GOT3 (cell line): ENCODE data around the gene NF1.
"Not testable (repeated sequence)": the region's sequence is repeated elsewhere in the genome, so short reads cannot be mapped to it uniquely, and the experiment has no call there.

Source experiments
- DNase-seq: peaks from one replicate; lab custom pipeline; 2025; ENCODE audit warnings: mixed read lengths; lab: John Stamatoyannopoulos, UW

NF1 gene

DNA sequence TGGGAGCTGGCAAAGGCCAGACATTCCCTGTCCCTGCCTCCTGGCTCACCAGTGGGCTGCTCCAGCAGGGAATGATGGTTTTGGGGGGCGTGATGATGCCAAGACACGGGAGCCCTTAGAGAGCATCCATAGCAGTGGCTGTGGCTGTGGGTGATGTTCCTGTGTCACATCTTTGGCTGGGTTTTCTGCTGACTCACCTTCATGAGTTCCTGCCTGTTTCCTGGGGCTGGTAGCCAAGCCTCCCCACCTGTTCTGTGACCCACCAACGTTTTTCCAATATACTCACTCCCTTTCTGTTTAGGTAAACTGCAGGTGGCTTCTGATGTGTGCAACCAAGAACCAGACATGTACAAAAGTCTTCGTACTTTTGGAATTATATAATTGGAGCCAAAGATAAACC, 16.5 kb upstream of the NF1 start:
- DNase-seq = no peak

- DNase-seq = no peak
These were observed 15.0 kb upstream of the NF1 start for GRCh38 chr17:31079731-31080130.

DNA sequence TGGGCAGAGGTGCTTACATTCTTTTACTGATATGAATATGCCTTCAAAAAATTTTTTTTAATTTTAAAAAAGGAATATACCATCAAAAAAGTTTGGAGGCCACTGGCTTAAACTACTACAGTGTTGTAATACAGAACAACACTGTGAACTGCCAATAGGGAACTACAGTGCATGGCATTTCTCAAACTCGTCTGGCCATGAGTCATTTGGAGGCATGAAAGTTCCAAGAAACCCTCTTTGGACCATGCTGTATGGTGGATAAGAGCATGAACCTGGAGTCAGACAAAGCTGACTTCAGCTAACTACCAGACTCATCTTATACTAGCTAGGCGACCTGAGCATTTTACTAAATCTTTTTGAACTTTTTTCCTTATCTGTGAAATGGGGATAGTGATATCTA, 9.2 kb upstream of the NF1 start:
- no peak for DNase-seq

DNA sequence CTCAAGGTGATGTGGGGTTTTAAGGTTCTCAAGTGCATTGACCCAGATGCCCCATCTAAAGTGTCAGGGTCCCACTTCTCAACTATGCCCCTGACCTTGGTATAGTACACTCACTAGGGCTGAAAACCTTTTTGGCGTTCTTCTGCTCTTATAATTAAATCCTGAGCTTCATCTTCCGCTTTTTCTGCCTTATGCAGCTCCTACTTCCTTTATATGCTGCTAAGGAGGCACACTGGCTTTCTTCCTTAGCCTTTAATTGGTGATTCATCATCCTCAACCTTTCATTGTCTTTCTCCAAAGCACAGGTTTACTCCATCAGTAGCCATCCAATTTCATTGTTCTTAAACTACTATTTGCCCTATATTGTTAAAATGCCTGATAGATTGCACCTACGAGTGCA, 5.3 kb upstream of the NF1 start:
- DNase-seq = no peak

DNA sequence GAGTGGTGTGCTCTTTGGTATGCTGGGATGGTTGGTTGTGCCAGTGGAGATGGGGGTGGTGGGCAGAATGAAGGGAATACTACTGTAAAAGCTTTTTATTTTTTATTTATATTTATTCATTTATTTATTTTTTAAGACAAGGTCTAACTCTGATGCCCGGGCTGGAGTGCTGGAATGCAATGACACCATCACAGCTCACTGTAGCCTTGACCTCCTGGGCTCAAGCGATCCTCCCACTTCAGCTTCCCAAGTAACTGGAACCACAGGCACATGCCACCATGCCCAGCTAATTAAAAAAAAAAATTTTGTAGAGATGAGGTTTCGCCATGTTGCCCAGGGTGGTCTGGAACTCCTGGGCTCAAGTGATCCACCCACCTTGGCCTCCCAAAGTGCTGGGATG, 4.1 kb upstream of the NF1 start:
- DNase-seq = not testable (repeated sequence)

DNA sequence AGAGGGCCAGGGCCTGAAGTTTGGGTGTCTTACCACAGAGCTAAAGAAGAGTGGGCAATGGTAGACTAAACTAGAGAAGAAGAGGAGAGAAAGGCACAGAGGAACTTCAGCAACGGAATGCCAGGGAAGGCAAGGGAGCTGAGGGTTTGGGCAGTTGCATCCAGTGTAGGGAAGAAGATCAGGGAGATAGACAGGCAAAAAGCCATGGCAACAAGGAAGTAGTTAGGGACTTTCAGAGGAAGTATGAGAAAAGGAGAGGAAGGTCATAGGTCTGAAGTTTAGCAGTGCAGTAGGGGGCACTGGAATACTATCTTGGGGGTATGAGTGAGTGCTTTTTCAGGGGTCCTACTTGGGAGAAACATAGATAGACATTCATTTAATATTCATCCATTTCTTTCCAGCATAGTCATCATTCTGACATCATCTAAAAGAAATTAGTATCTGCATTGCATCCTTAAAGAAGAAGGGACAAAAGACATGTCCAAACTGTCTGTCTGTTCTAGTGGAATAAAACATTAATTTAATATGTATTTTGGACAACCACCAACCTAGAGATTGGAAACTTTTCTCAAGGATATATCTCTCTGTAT, 2.2 kb upstream of the NF1 start:
- DNase-seq = no peak

DNA sequence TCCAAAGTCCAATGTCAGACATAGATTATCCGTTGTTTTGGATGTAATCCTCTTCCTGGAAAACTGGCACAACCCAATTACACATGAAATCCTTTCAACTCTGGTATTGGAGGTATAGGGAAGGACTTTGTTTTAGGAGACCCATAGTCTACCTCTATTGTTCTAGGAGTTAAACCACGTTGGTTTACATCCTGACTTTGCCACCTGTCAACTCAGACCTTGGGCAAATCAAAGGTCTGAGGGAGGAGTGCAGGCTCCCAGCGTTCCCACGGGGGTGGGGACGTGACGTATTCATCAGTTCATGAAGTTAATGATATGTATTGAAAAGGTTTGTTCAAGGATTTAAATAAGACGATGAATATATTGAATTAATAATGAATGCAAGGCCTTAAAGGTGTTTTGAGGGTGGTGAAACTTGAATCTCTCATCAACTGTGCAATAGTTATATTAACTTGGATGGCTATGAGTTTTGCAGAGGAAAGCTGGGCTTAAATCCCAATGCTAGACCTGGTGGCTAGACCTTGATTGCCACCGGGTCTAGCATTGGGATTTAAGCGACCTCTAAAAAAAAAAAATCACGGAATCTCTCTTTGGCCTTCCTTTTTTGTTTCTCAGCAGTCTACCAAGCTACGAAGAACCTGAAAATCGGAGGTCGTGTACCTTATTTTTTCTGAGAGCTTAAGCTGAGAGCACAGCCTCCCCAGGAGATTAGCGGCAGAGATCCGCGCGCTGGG, 744 bp upstream of the NF1 start:
- no peak for DNase-seq

- DNase-seq = no peak
These were observed 694 bp downstream of the NF1 start for GRCh38 chr17:31095236-31096105.

DNA sequence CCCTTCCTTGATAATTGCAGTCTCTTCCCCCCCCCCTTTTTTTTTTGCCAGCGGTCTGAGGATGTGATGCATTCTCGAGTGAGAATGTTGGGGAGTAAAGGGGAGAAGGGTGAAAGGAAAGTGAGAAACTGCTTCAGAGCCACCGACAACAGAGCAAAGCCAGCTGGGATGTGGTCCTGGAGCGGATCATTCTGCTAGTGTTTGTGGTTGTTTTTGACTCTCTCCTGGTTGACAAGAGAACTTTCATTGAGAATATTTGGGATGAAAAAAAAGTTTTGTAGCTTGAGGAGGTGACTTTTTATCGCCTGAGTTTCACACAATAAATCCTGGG, 1.3 kb downstream of the NF1 start:
- no peak for DNase-seq

DNA sequence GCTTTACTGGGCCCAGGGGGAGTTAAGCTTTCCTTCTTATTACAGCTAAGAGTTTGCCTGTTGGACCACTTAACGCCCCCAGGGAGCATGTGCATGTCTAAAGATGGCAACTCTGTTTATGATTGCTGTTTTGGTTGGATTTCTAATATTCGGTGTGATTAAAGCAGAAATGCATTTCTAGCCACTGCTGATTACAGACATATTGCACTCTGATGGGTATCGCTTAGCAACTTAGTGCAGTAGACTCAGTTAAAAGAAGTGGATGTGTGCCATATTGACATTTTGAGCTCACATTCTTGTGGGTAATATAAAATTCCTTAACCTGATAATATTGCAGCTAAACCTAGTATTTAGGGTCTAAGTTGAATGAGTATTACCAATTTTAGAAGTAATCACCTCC, 4.2 kb downstream of the NF1 start:
- DNase-seq = no peak

- DNase-seq = no peak
These were observed 6.2 kb downstream of the NF1 start for GRCh38 chr17:31100840-31101459.

GRCh38 chr17:31101943-31102342, 7.2 kb downstream of the NF1 start:
- no peak for DNase-seq

DNA sequence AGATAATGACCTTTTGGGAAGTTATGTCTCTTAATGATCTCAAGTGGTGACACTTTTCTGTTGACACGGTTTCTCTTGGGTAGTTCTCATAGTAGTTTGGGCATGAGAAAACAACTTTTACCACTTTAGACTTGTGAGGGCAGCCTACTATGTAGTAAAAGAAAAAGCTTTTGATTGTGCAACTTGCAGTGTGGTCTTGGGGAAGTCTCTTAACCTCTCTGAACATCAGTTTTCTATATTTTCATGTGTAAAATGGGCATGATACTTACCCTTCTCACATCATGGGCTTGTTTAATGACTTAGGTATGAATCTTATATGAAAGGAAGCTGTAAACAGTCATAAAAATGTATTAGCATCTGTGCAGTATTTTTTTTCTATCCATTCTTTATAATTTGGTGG, 11.2 kb downstream of the NF1 start:
- DNase-seq = no peak

- no peak for DNase-seq
These were observed 16.4 kb downstream of the NF1 start for GRCh38 chr17:31111183-31111582.

- no peak for DNase-seq
These were observed 17.4 kb downstream of the NF1 start for GRCh38 chr17:31112001-31112661.

- not testable (repeated sequence) for DNase-seq
These were observed 18.6 kb downstream of the NF1 start for GRCh38 chr17:31113368-31113767.

DNA sequence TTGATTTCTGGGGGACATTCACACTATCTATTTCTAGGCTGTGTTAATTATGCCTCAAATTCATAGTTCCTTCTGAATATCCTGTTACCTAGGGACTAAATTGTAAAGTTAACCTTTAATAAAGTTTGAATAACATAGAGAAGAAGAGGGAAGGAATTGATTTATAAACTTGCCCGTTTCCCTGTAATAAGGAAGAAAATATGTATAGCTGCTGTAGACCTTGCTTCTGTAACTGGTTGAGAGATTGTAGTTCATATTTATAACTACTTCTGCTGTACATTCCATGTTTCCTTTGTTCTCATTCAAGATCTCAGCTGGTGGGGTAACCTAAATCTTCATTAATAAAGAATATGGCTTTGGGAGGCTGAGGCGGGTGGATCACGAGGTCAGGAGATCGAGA, 19.2 kb downstream of the NF1 start:
- DNase-seq = no peak

DNA sequence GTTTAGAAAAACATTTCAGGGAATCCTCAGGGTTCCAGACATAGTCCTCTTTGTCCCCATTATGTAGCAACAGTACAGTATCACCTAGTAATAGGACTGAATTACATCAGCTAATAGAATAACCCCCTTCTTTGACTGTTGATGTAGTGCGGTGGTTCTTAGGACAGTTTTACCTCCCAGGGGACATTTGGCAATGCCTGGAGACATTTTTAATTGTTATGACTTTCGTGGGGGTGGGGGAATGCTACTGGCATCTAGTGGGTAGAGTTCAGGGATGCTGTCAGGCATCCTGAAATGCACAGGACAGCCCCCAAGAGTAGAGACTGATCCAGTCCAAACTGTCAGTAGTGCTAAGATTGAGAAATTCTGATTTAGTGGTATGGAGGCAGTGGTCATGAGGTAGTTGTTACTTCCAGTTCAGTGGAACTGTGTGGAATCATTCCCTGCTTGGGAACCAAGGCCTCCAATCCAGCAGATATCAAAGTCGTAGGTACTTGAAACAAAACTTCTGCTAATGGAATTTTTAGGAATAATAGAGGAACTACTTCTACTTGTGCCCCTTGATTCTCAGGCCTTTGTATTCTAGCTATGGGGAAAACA, 20.3 kb downstream of the NF1 start:
- DNase-seq = no peak

- DNase-seq = no peak
These were observed 21.4 kb downstream of the NF1 start for GRCh38 chr17:31116167-31116566.

- no peak for DNase-seq
These were observed 28.0 kb downstream of the NF1 start for GRCh38 chr17:31122746-31123145.

GRCh38 chr17:31126318-31126717, 31.5 kb downstream of the NF1 start:
- no peak for DNase-seq

DNA sequence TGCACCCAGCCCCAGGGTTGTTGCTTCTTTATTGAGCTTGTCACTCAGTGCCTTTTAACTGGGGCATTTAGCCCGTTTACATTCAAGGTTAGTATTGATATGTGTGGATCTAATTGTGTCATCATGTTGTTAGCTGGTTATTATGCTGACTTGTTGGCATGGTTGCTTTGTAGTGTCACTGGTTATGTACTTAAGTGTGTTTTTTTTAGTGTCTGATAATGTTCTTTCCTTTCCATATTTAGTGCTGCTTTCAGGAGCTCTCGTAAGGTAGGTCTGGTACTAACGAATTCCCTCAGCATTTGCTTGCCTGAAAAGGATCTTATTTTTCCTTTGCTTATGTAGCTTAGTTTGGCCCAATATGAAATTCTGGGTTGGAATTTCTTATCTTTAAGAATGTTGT, 33.5 kb downstream of the NF1 start:
- no peak for DNase-seq
